T-helper 22 cell (primary cell): ENCODE data around the gene CATSPER1.
A peak's percentile ranks its signal among the peaks of the same experiment; 100 is the strongest.

Source experiments
- DNase-seq: peaks from one replicate; pipeline ENCODE4 v3.0.0-alpha.2; 2020; ENCODE audit warnings: low read depth

Gene CATSPER1

GRCh38 chr11:66026017-66026529 is at the start of gene CATSPER1:
TSS of gene CATSPER1 (minus strand) at chr11:66026479. CDS start at chr11:66026379, 100 bp downstream.
- DNase-seq, result no peak

GRCh38 chr11:66075273-66075672 is 49.0 kb upstream of the CATSPER1 start:
- no peak for DNase-seq

- no peak for DNase-seq
Observed at GRCh38 chr11:66073669-66074068, 47.4 kb upstream of the CATSPER1 start.

GRCh38 chr11:66072518-66072917 is 46.2 kb upstream of the CATSPER1 start:
- no peak for DNase-seq

GRCh38 chr11:66072081-66072480 is 45.8 kb upstream of the CATSPER1 start:
- no peak for DNase-seq

GRCh38 chr11:66071381-66071801 is 45.1 kb upstream of the CATSPER1 start:
- DNase-seq, result no peak

- no peak for DNase-seq
Observed at GRCh38 chr11:66070604-66071380, 44.5 kb upstream of the CATSPER1 start.

- peak; percentile 72 for DNase-seq
Observed at GRCh38 chr11:66069715-66070603, 43.7 kb upstream of the CATSPER1 start, which contains the start of gene PACS1. TSS of gene PACS1 (plus strand) at chr11:66070272. CDS start at chr11:66070487, 215 bp downstream.

- DNase-seq, result peak; percentile 18
Observed at GRCh38 chr11:66068923-66069714, 42.8 kb upstream of the CATSPER1 start.

GRCh38 chr11:66068154-66068821 is 42.0 kb upstream of the CATSPER1 start:
- peak; percentile 47 for DNase-seq

GRCh38 chr11:66067640-66068039 is 41.4 kb upstream of the CATSPER1 start:
- DNase-seq, result no peak

GRCh38 chr11:66066751-66067150 is 40.5 kb upstream of the CATSPER1 start:
- DNase-seq, result no peak

- DNase-seq, result no peak
Observed at GRCh38 chr11:66064571-66064970, 38.3 kb upstream of the CATSPER1 start.

- no peak for DNase-seq
Observed at GRCh38 chr11:66063900-66064299, 37.6 kb upstream of the CATSPER1 start.

GRCh38 chr11:66062408-66062807 is 36.1 kb upstream of the CATSPER1 start:
- no peak for DNase-seq

- no peak for DNase-seq
Observed at GRCh38 chr11:66061268-66061667, 35.0 kb upstream of the CATSPER1 start.

GRCh38 chr11:66059966-66060680 is 33.8 kb upstream of the CATSPER1 start:
- no peak for DNase-seq

GRCh38 chr11:66056501-66056900 is 30.2 kb upstream of the CATSPER1 start:
- no peak for DNase-seq

- no peak for DNase-seq
Observed at GRCh38 chr11:66055021-66055420, 28.7 kb upstream of the CATSPER1 start.

GRCh38 chr11:66052664-66052982 is 26.3 kb upstream of the CATSPER1 start:
- DNase-seq, result no peak
